ENCODE measurements around the gene MTURN.
A peak's percentile ranks its signal among the peaks of the same experiment; 100 is the strongest.
"Not testable (repeated sequence)": the region's sequence is repeated elsewhere in the genome, so short reads cannot be mapped to it uniquely, and the experiment has no call there.

MTURN gene

GRCh38 chr7:30134611-30135300, at the start of gene MTURN:
Gene MTURN, plus strand, starts transcription at chr7:30134986. Its CDS starts 151 bp downstream, at chr7:30135137.
- peak; percentile 91 for DNase-seq (ENCODE audit: low spot score)

GRCh38 chr7:30086529-30086928, 48.3 kb upstream of the MTURN start:
- no peak for DNase-seq (ENCODE audit: low spot score)

GRCh38 chr7:30087371-30087770, 47.4 kb upstream of the MTURN start:
- DNase-seq (ENCODE audit: low spot score) = no peak

- no peak for DNase-seq (ENCODE audit: low spot score)
Observed at GRCh38 chr7:30088362-30088761, 46.4 kb upstream of the MTURN start.

- no peak for DNase-seq (ENCODE audit: low spot score)
Observed at GRCh38 chr7:30090111-30090510, 44.7 kb upstream of the MTURN start.

GRCh38 chr7:30091491-30091912, 43.3 kb upstream of the MTURN start:
- DNase-seq (ENCODE audit: low spot score) = peak; percentile 25

GRCh38 chr7:30091987-30092386, 42.8 kb upstream of the MTURN start:
- no peak for DNase-seq (ENCODE audit: low spot score)

GRCh38 chr7:30093420-30093952, 41.3 kb upstream of the MTURN start:
- DNase-seq (ENCODE audit: low spot score) = no peak

GRCh38 chr7:30098599-30098998, 36.2 kb upstream of the MTURN start:
- DNase-seq (ENCODE audit: low spot score) = not testable (repeated sequence)

GRCh38 chr7:30102281-30102680, 32.5 kb upstream of the MTURN start:
- no peak for DNase-seq (ENCODE audit: low spot score)

GRCh38 chr7:30104157-30104556, 30.6 kb upstream of the MTURN start:
- DNase-seq (ENCODE audit: low spot score) = no peak

- no peak for DNase-seq (ENCODE audit: low spot score)
Observed at GRCh38 chr7:30112103-30112713, 22.6 kb upstream of the MTURN start.

GRCh38 chr7:30113144-30113543, 21.6 kb upstream of the MTURN start:
- DNase-seq (ENCODE audit: low spot score) = no peak

- no peak for DNase-seq (ENCODE audit: low spot score)
Observed at GRCh38 chr7:30114536-30115238, 20.1 kb upstream of the MTURN start.

GRCh38 chr7:30115709-30116297, 19.0 kb upstream of the MTURN start:
- no peak for DNase-seq (ENCODE audit: low spot score)

GRCh38 chr7:30116771-30117170, 18.0 kb upstream of the MTURN start:
- DNase-seq (ENCODE audit: low spot score) = no peak

GRCh38 chr7:30117896-30118295, 16.9 kb upstream of the MTURN start:
- DNase-seq (ENCODE audit: low spot score) = no peak

- no peak for DNase-seq (ENCODE audit: low spot score)
Observed at GRCh38 chr7:30119890-30120577, 14.8 kb upstream of the MTURN start.

- no peak for DNase-seq (ENCODE audit: low spot score)
Observed at GRCh38 chr7:30133736-30134610, 813 bp upstream of the MTURN start.

- peak; percentile 80 for DNase-seq (ENCODE audit: low spot score)
Observed at GRCh38 chr7:30135301-30136116, 723 bp downstream of the MTURN start.

Measured in globus pallidus (tissue), 1 donor.